ENCODE results near the gene TTLL11.

- TF ChIP-seq SPI1 (IDR thresholded peaks at IDR 0.05; ENCODE audit: low read depth, low read length) (no peak), POLR2AphosphoS5 (IDR thresholded peaks at IDR 0.05; ENCODE audit: low read depth, low read length) (no peak), TAF1 (IDR thresholded peaks at IDR 0.05; ENCODE audit: low read depth, low read length) (no peak)
These were observed 166.0 kb downstream of the TTLL11 start for GRCh38 chr9:121927081-121927480.

Data from GM12891 (cell line).